Transverse colon (tissue), 4 donors: Measurements from ENCODE around the gene CARMIL3. TPM values are rescaled to one million over a fixed set of nuclear protein-coding genes. Genes with fewer than 3 reads are reported as not detected.

ENCODE experiments used
- DNase-seq: peaks from one replicate; pipeline ENCODE4 v3.0.0-alpha.2; 2019
- H3K27ac ChIP-seq, 4 donors: fragments of 200-600 bp; sonication (generic); 2 replicates each; pipeline ENCODE4 v1.5.1; 2016 to 2018; ENCODE audit warnings: inconsistent platforms in 4 of 4
- H3K27me3 ChIP-seq: fragments of 200-600 bp; sonication (generic); 2 replicates; pipeline ENCODE4 v1.5.1; 2017; ENCODE audit warnings: inconsistent platforms
- H3K36me3 ChIP-seq, 4 donors: fragments of 200-600 bp; sonication (generic); 2 replicates each; pipeline ENCODE4 v1.5.1; 2017 to 2019; ENCODE audit warnings: inconsistent platforms in 4 of 4
- H3K4me1 ChIP-seq, 4 donors: fragments of 200-600 bp; sonication (generic); 2 replicates each; pipeline ENCODE4 v1.5.1; 2017 to 2020; ENCODE audit warnings: inconsistent platforms in 4 of 4
- H3K4me3 ChIP-seq, 4 donors: fragments of 200-600 bp; sonication (generic); 1 replicate in 1 of 4; 2 replicates in 3 of 4; pipeline versions ENCODE4 v1.5.1 to v1.6.1; 2017 to 2019; ENCODE audit warnings: inconsistent platforms in 4 of 4
- H3K9me3 ChIP-seq, 2 donors: fragments of 200-600 bp; sonication (generic); 2 replicates each; pipeline ENCODE4 v1.5.1; 2017 to 2019; ENCODE audit warnings: inconsistent platforms in 2 of 2
- EP300 ChIP-seq: sonication (generic); formaldehyde crosslinking; IDR thresholded peaks from one replicate; pipeline ENCODE4 v1.6.1; 2017; ENCODE audit warnings: antibody characterized with exemption, low read depth
- POLR2A ChIP-seq: fragments of 450-650 bp; IDR thresholded peaks from one replicate; pipeline ENCODE4 v1.6.1; 2016; ENCODE audit warnings: antibody characterized with exemption, mild to moderate bottlenecking, moderate library complexity
- POLR2AphosphoS5 ChIP-seq, 3 donors: sonication (generic); formaldehyde crosslinking; IDR thresholded peaks; one replicate each; pipeline ENCODE4 v1.6.1; 2016; ENCODE audit warnings: antibody characterized with exemption in 3 of 3
- WGBS, 2 donors: methylation state at CpG; one replicate each; pipeline ENCODE4 v1.1.5; 2018; ENCODE audit warnings: low coverage in 1 of 2; 5-methylcytosine and 5-hydroxymethylcytosine counted together
- in situ Hi-C, 4 donors: fragments of 200-750 bp; cut with MboI; loops; one replicate each; pipeline versions ENCODE4 v1.15.0 to v1.15.1; 2017; ENCODE audit warnings: low sequenced_read_pairs in 3 of 4, low pct_ligation_motif_present in 1 of 4, low pct_unique_long_range_greater_than_20kb in 1 of 4
- intact Hi-C: fragments of 100-400 bp; cut with DNase I; formaldehyde crosslinking; loops from one replicate; pipeline ENCODE4 v1.15.1; 2023; ENCODE audit warnings: low total_unique reads
- total RNA-seq, 4 donors: library from RNA; depleted of rRNA; stranded (reverse); fragments of >200 nt; gene quantifications; one replicate each; pipeline ENCODE4 v1.1.0, GENCODE V29; 2016
- TF ChIP-seq, protein P1 (sequence below), 5 experiments: fragments of 200-600 bp in 3 of 5; fragments of 450-650 bp in 2 of 5; sonication (generic) in 3 of 5; IDR thresholded peaks; 1 replicate in 2 of 5; 2 replicates in 3 of 5; pipeline ENCODE4 v1.5.1; 2016 to 2017; ENCODE audit warnings: antibody characterized with exemption in 5 of 5, inconsistent platforms in 3 of 5, mild to moderate bottlenecking in 2 of 5, moderate library complexity in 1 of 5

Gene CARMIL3
- total RNA-seq, 4 donors from 2014 or later = 0.20 to 4.1 (median 3.0) TPM

DNA sequence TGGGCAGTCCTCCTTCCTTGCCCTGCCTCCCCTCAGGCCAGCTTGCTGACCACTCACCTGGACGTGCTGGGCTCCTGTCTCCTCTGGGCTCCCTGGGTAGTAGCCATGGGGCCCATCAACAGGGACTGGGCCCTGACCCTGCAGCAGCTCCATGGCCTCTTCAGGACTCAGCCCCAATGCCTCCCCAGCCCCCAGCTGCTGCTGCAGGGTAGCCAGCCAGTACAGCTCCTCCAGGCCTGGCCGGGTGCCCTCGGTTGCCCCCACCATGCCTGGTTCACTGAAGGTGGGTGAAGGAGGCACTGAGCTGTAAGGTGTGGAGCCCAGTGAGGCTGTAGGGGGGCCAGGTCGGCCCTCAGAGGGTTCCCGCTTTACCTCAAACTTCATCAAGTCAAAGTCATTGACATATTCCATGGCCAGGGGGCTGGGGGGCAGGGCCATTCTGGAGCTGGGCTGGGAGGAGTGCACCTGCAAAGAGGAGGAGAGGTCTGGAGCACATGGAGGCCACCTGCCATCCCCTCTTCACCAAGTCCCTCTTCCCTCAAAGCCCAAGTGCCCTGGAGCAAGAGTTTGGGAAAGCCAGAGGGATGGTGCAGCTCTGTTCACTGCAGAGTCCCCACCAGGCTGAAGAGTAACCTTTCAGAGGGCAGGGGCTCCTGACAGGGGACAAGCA is 30.7 kb downstream of the CARMIL3 start:
- H3K9me3 ChIP-seq = no peaks in the 10 kb centered on the region
- 92% methylated on average over 5 of the region's 5 CpGs; no CpG with 5 or more reads in 1 of the 2 donors for WGBS, 2 donors
- no peak for DNase-seq
- H3K27me3 ChIP-seq = no peaks in the 10 kb centered on the region
- in situ Hi-C loops (no loop called here), intact Hi-C loops (no loop called here)
- no peak overlapping the region for H3K4me3 ChIP-seq
- H3K4me1 ChIP-seq = peaks cover 0 to 17% (median 10%) of the 10 kb centered on the region in 4 donors
- no peaks in the 10 kb centered on the region for H3K36me3 ChIP-seq
- TF ChIP-seq POLR2A (no peak), POLR2AphosphoS5 (IDR thresholded peaks at IDR 0.05) (no peak), EP300 (no peak)
- TF ChIP-seq, protein P1, sequence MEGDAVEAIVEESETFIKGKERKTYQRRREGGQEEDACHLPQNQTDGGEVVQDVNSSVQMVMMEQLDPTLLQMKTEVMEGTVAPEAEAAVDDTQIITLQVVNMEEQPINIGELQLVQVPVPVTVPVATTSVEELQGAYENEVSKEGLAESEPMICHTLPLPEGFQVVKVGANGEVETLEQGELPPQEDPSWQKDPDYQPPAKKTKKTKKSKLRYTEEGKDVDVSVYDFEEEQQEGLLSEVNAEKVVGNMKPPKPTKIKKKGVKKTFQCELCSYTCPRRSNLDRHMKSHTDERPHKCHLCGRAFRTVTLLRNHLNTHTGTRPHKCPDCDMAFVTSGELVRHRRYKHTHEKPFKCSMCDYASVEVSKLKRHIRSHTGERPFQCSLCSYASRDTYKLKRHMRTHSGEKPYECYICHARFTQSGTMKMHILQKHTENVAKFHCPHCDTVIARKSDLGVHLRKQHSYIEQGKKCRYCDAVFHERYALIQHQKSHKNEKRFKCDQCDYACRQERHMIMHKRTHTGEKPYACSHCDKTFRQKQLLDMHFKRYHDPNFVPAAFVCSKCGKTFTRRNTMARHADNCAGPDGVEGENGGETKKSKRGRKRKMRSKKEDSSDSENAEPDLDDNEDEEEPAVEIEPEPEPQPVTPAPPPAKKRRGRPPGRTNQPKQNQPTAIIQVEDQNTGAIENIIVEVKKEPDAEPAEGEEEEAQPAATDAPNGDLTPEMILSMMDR (IDR thresholded peaks at IDR 0.05) = no peak
- H3K27ac ChIP-seq = no peak overlapping the region

DNA sequence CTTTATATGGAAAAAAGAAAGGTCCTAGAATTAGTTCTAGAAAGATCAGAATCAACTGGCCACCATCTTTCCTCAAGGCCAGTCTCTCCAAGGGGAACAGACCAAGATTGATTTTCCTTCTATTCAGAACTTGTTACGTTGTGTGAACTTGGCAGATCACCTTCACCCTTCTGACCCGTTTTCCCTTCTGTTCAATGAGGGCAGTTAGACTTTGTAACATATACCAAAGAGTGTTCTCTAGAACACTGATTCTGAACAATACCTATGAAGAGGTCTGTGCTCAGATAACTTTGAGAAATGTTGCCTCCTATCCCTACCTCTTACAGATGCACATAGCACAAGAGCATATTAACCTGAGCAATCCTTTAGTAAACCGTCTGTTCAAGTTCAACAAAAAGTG is 31.7 kb downstream of the CARMIL3 start:
- H3K4me1 ChIP-seq = peaks cover 0 to 17% (median 10%) of the 10 kb centered on the region in 4 donors
- in situ Hi-C loops = no loop called here
- H3K4me3 ChIP-seq = no peak overlapping the region
- intact Hi-C loops = no loop called here
- no peaks in the 10 kb centered on the region for H3K27me3 ChIP-seq
- no peaks in the 10 kb centered on the region for H3K9me3 ChIP-seq
- 74 to 90% methylated on average over 3 of the region's 3 CpGs for WGBS, 2 donors
- no peak for DNase-seq
- no peak for TF ChIP-seq POLR2A
- TF ChIP-seq EP300 = no peak
- TF ChIP-seq, protein P1 (IDR thresholded peaks at IDR 0.05) = no peak
- no peak overlapping the region for H3K27ac ChIP-seq
- H3K36me3 ChIP-seq = no peaks in the 10 kb centered on the region

DNA sequence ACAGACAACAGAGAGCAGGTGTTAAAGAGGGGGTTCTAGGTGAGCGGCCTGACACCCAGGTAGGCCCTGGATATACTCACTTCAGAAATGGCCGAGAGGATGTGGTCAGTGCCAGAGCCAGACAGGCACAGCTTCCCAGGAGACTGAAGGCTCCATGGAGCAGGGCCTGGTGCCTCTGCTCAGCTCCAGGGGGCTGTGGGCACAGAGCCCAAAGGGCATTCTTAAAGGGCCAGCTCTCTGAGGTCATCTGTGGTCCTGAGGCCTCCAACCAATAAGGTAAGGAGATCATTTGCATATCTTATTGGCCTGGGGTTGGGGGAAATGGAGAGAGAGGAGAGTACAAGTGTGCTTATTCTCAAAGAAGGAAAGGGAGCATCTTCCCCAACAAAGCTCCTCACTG is 32.6 kb downstream of the CARMIL3 start:
- in situ Hi-C loops = no loop called here
- WGBS, 2 donors = 100% methylated on average over 2 of the region's 2 CpGs; no CpG with 5 or more reads in 1 of the 2 donors
- Histone ChIP-seq H3K27ac (no peak overlapping the region), H3K9me3 (no peaks in the 10 kb centered on the region), H3K36me3 (no peaks in the 10 kb centered on the region), H3K4me3 (no peak overlapping the region), H3K27me3 (no peaks in the 10 kb centered on the region), H3K4me1 (peaks cover 0 to 17% (median 10%) of the 10 kb centered on the region in 4 donors)
- intact Hi-C loops = no loop called here
- TF ChIP-seq EP300 (no peak), POLR2AphosphoS5 (IDR thresholded peaks at IDR 0.05) (no peak)
- TF ChIP-seq, protein P1 (IDR thresholded peaks at IDR 0.05) = no peak
- no peak for DNase-seq

DNA sequence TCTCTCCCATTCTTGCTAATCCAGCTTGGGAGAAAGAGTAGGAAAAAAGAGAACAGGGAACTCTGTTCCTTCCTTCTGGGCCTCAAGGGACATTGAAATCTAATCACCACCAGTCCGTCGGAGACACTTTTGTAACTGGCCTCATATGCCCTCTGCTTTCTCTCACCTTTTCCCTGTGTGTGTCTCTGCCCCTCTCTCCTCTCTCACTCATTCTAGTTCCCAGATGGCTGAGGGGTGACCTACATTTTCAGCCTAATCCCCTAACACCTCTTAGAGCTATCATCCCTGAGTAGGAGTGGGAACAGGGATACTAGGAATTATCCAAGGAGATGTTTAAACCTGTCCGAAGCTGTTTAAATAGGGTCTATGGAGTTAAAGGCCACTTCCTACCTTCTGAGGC is 33.4 kb downstream of the CARMIL3 start:
- no peak for DNase-seq
- Histone ChIP-seq H3K9me3 (no peaks in the 10 kb centered on the region), H3K36me3 (no peaks in the 10 kb centered on the region), H3K27me3 (no peaks in the 10 kb centered on the region), H3K4me3 (no peak overlapping the region), H3K4me1 (peaks cover 0 to 16% (median 10%) of the 10 kb centered on the region in 4 donors), H3K27ac (no peak overlapping the region)
- in situ Hi-C loops (no loop called here), intact Hi-C loops (no loop called here)
- 91 to 94% methylated on average over 3 of the region's 3 CpGs for WGBS, 2 donors
- TF ChIP-seq, protein P1 (IDR thresholded peaks at IDR 0.05) = no peak
- TF ChIP-seq POLR2AphosphoS5 (IDR thresholded peaks at IDR 0.05) (no peak), EP300 (no peak), POLR2A (no peak)
